ENCODE measurements around the gene BNC2.
A peak's percentile ranks its signal among the peaks of the same experiment; 100 is the strongest.

The BNC2 gene

DNA sequence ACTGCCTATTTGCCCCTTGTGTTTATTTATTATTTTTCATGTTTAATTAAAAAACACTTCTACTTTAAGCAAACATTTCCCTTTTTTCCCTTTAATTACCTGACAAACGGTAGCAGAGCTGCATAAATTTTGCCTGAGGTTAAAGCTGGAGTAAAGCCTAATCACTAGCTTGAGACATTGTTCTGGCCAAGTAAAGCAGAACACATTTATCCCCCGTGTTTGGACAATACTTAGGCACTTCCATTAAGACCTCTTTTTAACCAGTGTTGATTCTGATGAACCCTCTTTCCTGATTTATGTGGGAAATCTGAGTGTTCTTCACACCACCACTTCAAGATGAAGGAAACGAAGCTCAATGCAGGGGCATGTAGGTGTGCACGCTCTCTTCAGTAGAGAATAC, 54.5 kb downstream of the BNC2 start:
- peak; percentile 44 for DNase-seq (ENCODE audit: low read depth, low spot score)

DNA sequence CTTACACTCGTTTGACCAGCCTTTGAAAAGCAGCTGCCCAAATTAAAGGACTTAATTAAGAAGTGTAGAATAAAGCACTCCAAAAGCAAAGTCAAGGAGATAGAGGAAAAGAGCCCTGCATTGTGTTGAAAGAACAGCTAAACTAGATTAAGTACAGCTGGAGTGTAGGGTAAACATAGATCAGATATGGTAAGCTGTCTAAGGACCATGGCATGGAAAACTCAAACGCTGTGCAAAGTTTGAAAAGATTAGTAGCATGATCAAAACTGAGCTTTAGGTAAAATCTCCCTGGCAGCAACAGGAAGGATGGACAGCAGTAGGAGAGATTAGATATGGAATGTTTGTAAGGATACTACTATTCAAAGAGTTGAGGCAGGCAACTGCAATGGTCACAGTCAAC, 55.4 kb downstream of the BNC2 start:
- no peak for DNase-seq (ENCODE audit: low read depth, low spot score)

DNA sequence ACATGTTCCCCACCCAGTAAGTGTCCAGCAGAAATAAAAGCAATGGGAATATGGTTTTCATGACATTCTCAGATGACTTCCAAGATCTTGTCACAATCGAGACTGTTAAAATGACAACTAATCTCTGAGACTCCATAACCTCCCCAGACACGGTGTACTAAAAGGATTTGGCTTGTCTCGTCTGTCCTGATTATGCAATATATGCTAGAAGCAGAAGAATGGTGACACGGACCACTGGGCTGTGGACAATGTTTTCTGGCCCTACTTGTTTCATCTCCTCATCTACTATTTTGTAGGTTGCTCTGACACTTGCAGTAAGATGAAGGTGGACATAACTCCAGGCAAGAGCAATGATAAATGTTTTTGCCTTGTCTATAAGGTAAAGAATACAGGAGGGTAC, 56.6 kb downstream of the BNC2 start:
- no peak for DNase-seq (ENCODE audit: low read depth, low spot score)

GRCh38 chr9:16811987-16812685, 58.3 kb downstream of the BNC2 start:
- no peak for DNase-seq (ENCODE audit: low read depth, low spot score)

GRCh38 chr9:16809912-16810610, 60.4 kb downstream of the BNC2 start:
- no peak for DNase-seq (ENCODE audit: low read depth, low spot score)

- no peak for DNase-seq (ENCODE audit: low read depth, low spot score)
These were observed 63.8 kb downstream of the BNC2 start for GRCh38 chr9:16806674-16807073.

- DNase-seq (ENCODE audit: low read depth, low spot score) = no peak
These were observed 66.8 kb downstream of the BNC2 start for GRCh38 chr9:16803648-16804047.

- no peak for DNase-seq (ENCODE audit: low read depth, low spot score)
These were observed 68.5 kb downstream of the BNC2 start for GRCh38 chr9:16801871-16802466.

- DNase-seq (ENCODE audit: low read depth, low spot score) = no peak
These were observed 74.1 kb downstream of the BNC2 start for GRCh38 chr9:16796304-16796825.

GRCh38 chr9:16794871-16795639, 75.4 kb downstream of the BNC2 start:
- DNase-seq (ENCODE audit: low read depth, low spot score) = no peak

DNA sequence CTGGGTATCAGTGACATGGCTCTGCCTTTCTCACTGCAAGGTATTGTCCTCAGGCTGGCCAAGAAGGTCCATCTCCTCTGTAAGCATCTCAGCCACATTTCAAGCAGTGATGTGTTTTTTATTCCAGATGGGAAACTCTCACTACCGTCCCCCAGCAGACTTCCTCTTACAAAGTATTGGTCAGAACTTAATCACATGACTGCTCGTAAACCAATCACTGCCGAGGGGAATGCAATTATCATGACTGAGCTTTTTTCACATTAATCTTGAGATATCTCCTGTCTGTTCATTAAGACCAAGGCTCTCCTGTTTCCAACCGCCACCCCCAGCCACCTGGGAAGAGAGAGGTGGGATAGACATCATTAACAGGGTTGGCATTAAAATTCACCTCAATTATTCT, 76.4 kb downstream of the BNC2 start:
- DNase-seq (ENCODE audit: low read depth, low spot score) = no peak

DNA sequence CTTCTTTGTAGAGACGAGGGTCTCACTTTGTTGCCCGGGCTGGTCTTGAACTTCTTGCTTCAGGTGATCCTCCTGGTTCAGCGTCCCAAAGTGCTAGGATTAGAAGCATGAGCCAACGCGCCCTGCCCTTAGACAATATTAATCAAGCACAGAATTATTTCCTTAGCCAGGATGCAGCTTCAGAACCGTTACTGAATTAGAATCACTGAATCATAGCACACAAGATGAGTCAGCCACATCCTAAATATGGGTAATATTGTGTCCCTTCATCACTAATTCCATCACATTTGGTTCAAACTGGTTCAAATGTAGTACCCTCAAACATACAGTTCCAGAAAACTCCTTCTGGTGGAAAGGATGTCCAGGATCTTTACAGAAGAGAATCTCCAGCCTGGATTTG, 82.7 kb downstream of the BNC2 start:
- no peak for DNase-seq (ENCODE audit: low read depth, low spot score)

DNA sequence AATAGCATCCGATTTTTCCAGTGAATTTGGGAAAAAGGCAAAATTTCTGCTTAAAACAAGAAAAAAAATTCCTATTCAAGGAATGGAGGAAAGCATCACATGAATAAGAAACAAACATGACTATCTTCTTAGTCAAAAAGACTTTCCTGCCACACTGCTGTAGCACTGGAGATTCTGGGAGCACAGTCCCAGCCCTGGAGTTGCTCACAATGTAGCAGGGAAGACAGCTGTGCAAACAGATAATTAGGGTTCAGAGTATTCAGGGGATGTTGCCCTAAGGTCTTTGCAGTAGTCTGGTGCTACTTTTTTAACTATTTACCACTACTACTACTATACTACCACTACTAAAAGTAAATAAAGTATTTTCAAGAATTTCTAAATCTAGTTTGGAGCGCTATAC, 86.5 kb downstream of the BNC2 start:
- no peak for DNase-seq (ENCODE audit: low read depth, low spot score)

- DNase-seq (ENCODE audit: low read depth, low spot score) = no peak
These were observed 88.0 kb downstream of the BNC2 start for GRCh38 chr9:16782490-16782889.

GRCh38 chr9:16775330-16775729, 95.1 kb downstream of the BNC2 start:
- DNase-seq (ENCODE audit: low read depth, low spot score) = no peak

DNA sequence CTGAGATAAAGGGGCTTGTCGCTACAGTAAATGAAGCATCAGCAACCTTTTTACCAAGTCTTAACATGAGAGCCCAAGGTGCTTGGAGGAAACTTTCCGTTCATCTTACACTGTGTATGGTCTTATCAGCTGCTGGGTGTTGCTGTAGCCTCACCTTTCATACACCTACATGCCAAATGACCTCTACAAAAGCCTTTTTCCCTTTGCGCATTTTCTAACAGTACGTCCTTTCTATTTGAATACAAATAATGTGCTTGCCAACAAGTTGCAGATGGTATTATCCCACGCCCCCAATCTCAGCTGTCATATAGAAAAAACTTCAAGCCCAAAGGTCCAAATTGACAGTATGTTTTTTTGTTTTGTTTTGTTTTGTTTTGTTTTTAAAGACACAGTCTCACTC, 96.9 kb downstream of the BNC2 start:
- no peak for DNase-seq (ENCODE audit: low read depth, low spot score)

GRCh38 chr9:16773116-16773515, 97.4 kb downstream of the BNC2 start:
- DNase-seq (ENCODE audit: low read depth, low spot score) = no peak

GRCh38 chr9:16771356-16771755, 99.1 kb downstream of the BNC2 start:
- no peak for DNase-seq (ENCODE audit: low read depth, low spot score)

DNA sequence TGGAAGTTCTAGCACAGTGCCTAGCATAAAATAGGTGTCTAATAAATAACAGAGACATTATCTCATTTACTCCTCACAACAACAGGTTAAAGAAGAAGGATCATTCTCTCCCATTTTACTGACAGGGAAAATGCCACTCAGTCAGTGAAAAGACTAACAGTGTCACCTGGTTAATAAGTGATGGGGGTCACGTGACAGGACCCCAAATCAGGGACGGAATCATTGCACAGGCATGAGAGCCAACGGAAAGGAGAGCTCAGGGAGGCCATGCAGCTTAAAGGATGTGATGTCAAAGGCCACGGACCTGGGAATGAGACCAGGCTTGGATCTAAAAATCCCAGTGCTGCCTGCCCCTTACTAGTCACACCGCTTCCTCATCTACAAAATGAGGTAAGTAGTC, 101.2 kb downstream of the BNC2 start:
- no peak for DNase-seq (ENCODE audit: low read depth, low spot score)

DNA sequence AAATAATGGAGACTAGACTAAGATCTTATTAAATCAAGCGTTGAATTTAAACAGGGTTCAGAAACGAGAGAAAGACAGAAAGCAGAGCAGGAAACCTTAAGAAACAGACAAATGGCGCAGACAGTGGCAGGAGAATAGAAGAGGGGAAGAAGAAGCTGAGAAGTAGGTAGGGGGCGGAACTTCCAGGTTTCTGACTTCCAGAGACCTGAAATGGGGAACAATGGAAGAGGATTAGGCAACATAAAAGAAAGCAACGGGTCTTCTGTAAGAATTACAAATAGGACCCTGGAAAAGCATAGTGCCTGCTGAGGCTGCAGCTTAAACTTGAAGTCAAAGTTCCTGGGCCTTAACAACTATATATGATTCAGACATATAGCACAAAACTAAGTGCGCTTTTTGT, 101.7 kb downstream of the BNC2 start:
- DNase-seq (ENCODE audit: low read depth, low spot score) = no peak

GRCh38 chr9:16767366-16767765, 103.1 kb downstream of the BNC2 start:
- DNase-seq (ENCODE audit: low read depth, low spot score) = no peak

DNA sequence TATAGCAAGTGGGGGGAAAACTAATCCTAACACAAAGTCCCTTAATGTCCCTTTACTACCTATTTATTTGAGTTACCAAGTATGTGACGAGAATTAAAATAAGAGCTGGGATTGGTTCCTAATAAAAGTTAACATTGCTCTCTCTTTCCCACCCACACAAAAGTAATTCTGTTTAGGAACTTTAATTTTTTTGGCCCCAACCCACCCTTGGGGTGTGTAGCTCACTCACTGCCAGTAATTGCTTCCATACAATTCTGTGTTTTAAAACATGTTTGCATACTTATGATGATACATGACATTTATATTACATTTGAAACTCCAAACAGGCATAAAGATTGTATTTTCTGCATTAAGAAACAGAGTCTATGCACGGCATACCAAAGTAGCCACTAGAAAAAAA, 106.5 kb downstream of the BNC2 start:
- DNase-seq (ENCODE audit: low read depth, low spot score) = no peak

All from astrocyte of the hippocampus (primary cell).